ENCODE measurements around the gene TOMM5. TPM values are rescaled to one million over a fixed set of nuclear protein-coding genes. Genes with fewer than 3 reads are reported as not detected.

Gene TOMM5
- total RNA-seq, 1 donor, result 140 TPM

DNA sequence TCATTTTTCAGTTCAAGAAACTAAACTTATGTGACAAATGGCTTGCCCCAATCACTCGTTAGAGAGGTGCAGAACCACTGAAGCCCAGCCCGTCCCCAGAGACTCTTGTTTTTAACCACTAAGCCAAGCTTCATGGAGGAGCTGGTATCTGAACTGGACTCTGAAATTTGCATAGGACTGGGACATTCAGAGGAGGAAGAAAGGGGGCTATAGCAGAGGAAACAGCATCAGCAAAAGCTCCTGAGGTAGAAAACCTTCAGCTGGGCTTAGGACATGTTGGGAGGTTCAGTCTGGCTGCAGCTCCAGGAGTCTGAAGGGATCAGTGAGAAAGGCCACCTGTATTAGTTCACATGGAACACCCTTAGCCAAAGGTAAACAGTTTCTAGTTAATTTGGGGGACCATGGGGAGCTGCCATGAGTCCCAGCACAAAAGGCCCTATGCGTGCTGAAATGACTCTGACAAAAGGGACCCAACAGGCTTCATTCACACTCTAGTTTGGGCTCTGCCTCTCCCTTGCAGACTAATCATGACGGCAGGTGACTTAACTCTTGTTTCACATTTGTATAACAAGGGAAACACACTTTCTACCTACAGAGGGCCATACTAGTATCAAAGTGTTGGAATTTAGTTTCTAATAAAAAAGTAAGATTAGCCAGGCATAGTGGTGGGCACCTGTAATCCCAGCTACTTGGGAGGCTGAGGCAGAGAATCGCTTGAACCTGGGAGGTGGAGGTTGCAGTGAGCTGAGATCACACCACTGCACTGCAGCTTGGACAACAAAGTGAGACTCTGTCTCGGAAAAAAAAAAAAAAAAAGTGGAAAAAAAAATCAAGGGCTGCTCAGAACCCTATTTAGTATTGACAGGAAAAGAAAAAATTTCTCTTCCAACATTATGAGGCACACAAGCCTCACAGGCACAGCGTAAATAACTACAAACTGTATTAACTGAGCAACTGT is 26.5 kb downstream of the TOMM5 start:
- DNase-seq (ENCODE audit: low read depth), result no peak
- TF ChIP-seq, protein P1, sequence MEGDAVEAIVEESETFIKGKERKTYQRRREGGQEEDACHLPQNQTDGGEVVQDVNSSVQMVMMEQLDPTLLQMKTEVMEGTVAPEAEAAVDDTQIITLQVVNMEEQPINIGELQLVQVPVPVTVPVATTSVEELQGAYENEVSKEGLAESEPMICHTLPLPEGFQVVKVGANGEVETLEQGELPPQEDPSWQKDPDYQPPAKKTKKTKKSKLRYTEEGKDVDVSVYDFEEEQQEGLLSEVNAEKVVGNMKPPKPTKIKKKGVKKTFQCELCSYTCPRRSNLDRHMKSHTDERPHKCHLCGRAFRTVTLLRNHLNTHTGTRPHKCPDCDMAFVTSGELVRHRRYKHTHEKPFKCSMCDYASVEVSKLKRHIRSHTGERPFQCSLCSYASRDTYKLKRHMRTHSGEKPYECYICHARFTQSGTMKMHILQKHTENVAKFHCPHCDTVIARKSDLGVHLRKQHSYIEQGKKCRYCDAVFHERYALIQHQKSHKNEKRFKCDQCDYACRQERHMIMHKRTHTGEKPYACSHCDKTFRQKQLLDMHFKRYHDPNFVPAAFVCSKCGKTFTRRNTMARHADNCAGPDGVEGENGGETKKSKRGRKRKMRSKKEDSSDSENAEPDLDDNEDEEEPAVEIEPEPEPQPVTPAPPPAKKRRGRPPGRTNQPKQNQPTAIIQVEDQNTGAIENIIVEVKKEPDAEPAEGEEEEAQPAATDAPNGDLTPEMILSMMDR (IDR thresholded peaks at IDR 0.05; ENCODE audit: insufficient read depth, low read depth, low read length), result no peak
- H3K4me3 ChIP-seq (ENCODE audit: low read depth, low read length), result no peak overlapping the region

DNA sequence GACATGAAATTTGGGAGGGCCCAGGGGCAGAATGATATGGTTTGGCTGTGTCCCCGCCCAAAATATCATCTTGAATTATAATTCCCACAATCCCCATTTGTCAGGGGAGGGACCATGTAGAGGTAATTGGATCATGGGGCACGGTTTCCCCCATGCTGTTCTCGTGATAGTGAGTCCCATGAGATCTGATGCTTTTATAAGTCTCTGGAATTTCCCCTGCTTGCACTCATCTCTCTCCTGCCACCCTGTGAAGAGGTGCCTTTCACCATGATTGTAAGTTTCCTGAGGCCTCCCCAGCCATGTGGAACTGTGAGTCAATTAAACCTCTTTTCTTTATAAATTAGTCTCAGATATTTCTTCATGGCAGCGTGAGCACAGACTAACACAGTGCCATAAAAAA is 27.5 kb downstream of the TOMM5 start:
- TF ChIP-seq, protein P1 (IDR thresholded peaks at IDR 0.05; ENCODE audit: insufficient read depth, low read depth, low read length), result no peak
- DNase-seq (ENCODE audit: low read depth), result no peak
- no peak overlapping the region for H3K4me3 ChIP-seq (ENCODE audit: low read depth, low read length)

DNA sequence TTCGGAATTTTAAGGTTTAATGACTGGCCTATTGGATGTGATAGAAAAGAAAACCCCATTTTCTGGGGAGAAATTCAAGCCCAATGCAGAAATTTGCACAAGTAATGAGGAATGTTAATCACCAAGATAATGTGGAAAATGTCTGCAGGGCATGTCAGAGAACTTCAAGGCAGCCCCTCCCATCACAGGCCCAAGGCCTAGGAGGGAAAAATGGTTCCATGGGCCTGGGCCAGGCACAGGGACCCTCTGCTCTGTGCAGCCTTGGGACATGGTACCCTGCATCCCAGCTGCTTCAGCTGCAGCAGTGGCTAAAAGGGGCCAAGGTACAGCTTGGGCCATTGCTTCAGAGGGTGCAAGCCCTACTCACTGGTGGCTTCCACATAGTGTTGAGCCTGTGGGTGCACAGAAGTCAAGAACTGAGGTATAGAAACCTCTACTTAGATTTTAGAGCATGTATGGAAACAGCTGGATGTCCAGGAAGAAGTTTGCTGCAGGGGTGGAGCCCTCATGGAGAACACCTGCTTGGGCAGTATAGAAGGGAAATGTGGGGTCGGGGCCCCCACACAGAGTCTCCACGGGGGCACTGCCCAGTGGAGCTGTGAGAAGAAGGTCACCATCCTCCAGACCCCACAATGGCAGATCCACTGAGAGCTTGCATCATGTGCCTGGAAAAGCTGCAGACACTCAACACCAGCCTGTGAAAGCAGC is 28.4 kb downstream of the TOMM5 start:
- H3K4me3 ChIP-seq (ENCODE audit: low read depth, low read length), result no peak overlapping the region
- DNase-seq (ENCODE audit: low read depth), result no peak
- TF ChIP-seq, protein P1 (IDR thresholded peaks at IDR 0.05; ENCODE audit: insufficient read depth, low read depth, low read length), result no peak

DNA sequence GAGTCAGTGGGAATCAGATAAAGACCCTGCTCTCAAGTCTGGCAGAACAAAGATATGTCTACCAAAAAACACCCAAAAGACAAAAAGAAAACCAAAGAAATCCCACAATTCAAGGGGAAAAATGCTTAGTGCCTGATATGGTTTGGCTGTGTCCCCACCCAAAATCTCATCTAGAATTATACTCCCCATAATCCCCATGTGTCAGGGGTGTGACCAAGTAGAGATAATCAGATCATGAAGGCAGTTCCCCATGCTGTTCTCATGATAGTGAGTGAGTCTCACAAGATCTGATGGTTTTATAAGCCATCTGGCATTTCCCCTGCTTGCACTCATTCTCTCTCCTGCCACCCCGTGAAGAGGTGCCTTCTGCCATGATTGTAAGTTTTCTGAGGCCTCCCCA is 29.6 kb downstream of the TOMM5 start:
- peak; percentile 8 for DNase-seq (ENCODE audit: low read depth)
- TF ChIP-seq, protein P1 (IDR thresholded peaks at IDR 0.05; ENCODE audit: insufficient read depth, low read depth, low read length), result no peak

DNA sequence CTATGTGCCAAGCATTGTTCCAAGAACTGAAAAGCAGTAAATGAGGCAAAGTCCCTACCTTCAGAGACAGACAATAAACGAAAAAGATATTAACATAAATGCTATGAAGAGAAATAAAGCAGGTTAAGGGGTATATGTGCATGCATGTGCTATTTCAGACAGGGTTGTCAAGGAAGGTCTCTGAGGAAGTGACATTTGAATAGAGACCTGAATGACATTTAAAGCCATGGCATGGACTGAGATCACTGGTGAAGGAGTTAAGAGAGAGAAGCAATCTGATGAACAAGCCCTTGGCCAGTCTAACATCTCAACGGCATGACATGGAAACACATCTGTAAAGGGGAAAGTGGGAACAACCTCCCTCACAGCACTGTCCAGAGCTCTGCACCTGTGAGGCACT is 30.7 kb downstream of the TOMM5 start:
- no peak for DNase-seq (ENCODE audit: low read depth)
- TF ChIP-seq, protein P1 (IDR thresholded peaks at IDR 0.05; ENCODE audit: insufficient read depth, low read depth, low read length), result no peak
- no peak overlapping the region for H3K4me3 ChIP-seq (ENCODE audit: low read depth, low read length)

More for the DNA sequence above, 29.6 kb downstream of the TOMM5 start:
- H3K4me3 ChIP-seq (ENCODE audit: low read depth, low read length), result no peak overlapping the region

DNA sequence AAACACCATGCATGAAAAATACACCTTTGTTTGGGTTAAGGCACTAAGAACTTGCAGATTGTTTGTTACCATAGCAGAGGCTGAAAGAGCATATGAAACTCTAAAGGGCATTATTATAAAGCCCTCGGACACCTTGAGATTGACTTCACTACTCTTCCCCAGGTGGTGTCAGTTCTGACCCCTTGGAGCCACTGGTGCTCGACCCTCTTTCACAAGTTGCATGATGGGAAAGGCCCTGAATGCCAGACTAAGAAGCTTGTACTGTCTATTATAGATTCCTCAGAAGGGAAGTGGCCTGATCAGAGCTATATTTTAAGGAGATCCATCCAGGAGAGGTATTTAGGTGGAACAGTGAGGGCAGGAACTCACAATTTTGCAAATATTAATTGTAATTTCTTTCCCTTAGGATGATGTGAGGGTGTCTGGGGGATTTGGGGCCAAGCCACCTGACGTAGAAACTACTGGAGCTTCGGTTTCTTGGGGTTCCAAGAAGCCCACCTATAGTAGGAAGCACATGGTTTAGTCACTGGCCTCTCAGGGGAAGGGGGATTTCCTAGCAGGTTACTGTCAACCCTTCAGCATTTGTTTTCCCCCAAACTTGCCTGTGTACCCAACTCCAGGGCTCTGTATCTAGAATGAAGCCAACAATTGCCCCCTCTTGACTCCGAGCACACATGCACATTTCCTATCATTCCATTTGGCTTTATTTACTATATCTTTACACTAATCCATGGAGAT is 32.4 kb downstream of the TOMM5 start:
- TF ChIP-seq, protein P1 (IDR thresholded peaks at IDR 0.05; ENCODE audit: insufficient read depth, low read depth, low read length), result no peak
- no peak for DNase-seq (ENCODE audit: low read depth)
- H3K4me3 ChIP-seq (ENCODE audit: low read depth, low read length), result no peak overlapping the region

Data from fibroblast of villous mesenchyme (primary cell).